Tibial artery (tissue), 4 donors: Measurements from ENCODE around the gene BAIAP2L1.

Experiments used
- DNase-seq, 2 donors: peaks; one replicate each; pipeline ENCODE4 v3.0.0-alpha.2; 2019
- H3K27ac ChIP-seq, 2 donors: fragments of 200-600 bp; sonication (generic) in 1 of 2; 1 replicate in 1 of 2; 2 replicates in 1 of 2; pipeline ENCODE4 v1.5.1; 2018 to 2019; ENCODE audit warnings: mild to moderate bottlenecking in 1 of 2
- H3K27me3 ChIP-seq, 2 donors: fragments of 200-600 bp; sonication (generic) in 1 of 2; one replicate each; pipeline versions ENCODE4 v1.5.1 to v1.6.0; 2016 to 2019
- H3K36me3 ChIP-seq, 3 donors: fragments of 200-600 bp; sonication (generic) in 2 of 3; one replicate each; pipeline ENCODE4 v1.5.1; 2016 to 2019; ENCODE audit warnings: mild to moderate bottlenecking in 2 of 3
- H3K4me1 ChIP-seq, 4 donors: fragments of 200-600 bp; sonication (generic) in 2 of 4; 1 replicate in 3 of 4; 2 replicates in 1 of 4; pipeline ENCODE4 v1.5.1; 2016 to 2019
- H3K4me3 ChIP-seq, 2 donors: fragments of 200-600 bp; sonication (generic) in 1 of 2; 1 replicate in 1 of 2; 2 replicates in 1 of 2; pipeline ENCODE4 v1.5.1; 2018 to 2019; ENCODE audit warnings: mild to moderate bottlenecking in 2 of 2
- H3K9me3 ChIP-seq, 3 donors: fragments of 200-600 bp; sonication (generic) in 1 of 3; one replicate each; pipeline ENCODE4 v1.5.1; 2016 to 2019
- CTCF ChIP-seq, 2 experiments: fragments of 200-600 bp in 1 of 2; fragments of 450-650 bp in 1 of 2; IDR thresholded peaks; one replicate each; pipeline ENCODE4 v1.5.1; 2017 to 2019; ENCODE audit warnings: antibody characterized with exemption in 2 of 2, mild to moderate bottlenecking in 1 of 2, moderate library complexity in 1 of 2
- intact Hi-C: fragments of 100-400 bp; cut with DNase I; formaldehyde crosslinking; loops from one replicate; pipeline ENCODE4 v1.15.0; 2023; ENCODE audit warnings: low total_unique reads

The BAIAP2L1 gene

GRCh38 chr7:98376711-98377110, 24.2 kb downstream of the BAIAP2L1 start:
- no peak for DNase-seq
- Histone ChIP-seq H3K27me3 (no peaks in the 10 kb centered on the region), H3K27ac (no peak overlapping the region), H3K9me3 (no peaks in the 10 kb centered on the region), H3K4me1 (no peaks in the 10 kb centered on the region), H3K36me3 (no peaks in the 10 kb centered on the region), H3K4me3 (no peak overlapping the region)
- intact Hi-C loops: no loop called here
- no peak for TF ChIP-seq CTCF (IDR thresholded peaks at IDR 0.05)

DNA sequence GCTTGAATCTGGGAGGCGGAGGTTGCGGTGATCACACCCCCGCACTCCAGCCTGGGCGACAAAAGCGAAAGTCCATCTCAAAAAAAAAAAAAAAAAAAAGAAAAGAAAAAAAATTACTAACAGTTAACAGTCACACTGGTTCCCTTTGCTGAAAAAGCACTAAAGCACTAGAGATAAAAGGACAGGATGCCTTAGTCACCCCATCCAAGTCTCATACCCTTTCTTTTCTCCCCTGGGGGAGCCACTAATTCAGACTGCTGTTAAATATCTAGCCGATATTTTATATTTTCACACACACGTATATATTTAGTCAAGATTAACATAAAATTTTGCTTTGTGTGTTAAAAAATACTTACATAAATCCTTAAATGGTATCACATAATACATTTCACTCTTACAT, 25.2 kb downstream of the BAIAP2L1 start:
- no peak for TF ChIP-seq CTCF (IDR thresholded peaks at IDR 0.05)
- Histone ChIP-seq H3K36me3 (no peaks in the 10 kb centered on the region), H3K27me3 (no peaks in the 10 kb centered on the region), H3K4me1 (no peaks in the 10 kb centered on the region), H3K4me3 (no peak overlapping the region), H3K9me3 (no peaks in the 10 kb centered on the region), H3K27ac (no peak overlapping the region)
- DNase-seq: no peak
- intact Hi-C loops: no loop called here

DNA sequence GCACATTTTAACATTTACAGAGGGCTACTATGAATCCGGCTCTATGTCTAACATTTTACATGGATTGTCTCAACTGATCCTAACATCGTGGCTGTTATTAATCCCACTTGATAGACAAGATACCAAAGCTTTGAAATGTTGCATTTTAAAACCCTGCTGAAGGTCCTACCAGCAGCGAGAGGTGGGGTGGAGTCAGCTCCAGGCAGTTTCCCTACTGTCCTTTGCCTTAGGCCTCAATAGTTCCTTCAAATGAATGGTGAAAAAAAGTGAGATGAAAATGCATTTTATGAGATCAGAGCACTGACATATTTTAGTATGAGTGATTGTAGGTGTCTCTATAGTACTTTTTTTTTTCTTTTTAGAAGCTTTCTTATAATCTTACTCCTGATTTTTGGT, 26.6 kb downstream of the BAIAP2L1 start:
- no peak for DNase-seq
- Histone ChIP-seq H3K27ac (no peak overlapping the region), H3K4me1 (no peaks in the 10 kb centered on the region), H3K27me3 (no peaks in the 10 kb centered on the region), H3K4me3 (no peak overlapping the region), H3K9me3 (no peaks in the 10 kb centered on the region), H3K36me3 (no peaks in the 10 kb centered on the region)
- intact Hi-C loops: no loop called here
- TF ChIP-seq CTCF (IDR thresholded peaks at IDR 0.05): no peak

DNA sequence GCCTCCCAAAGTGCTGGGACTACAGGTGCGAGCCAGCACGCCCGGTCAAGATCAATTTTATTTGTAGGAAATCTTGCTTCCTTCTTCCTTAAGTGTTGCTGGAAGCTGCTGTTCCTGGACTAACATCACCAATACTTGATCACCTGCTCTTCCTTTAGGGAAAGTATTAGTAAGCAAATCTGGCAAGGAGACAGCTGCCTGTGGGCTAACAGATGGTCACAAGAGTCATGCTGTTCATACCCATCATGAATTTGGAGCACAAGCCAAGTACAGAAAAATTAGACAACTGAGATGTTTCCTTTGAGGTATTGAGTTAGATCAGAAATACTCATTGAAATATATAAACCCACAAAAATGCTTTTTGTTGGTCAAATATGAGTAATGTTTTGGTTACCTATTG, 27.9 kb downstream of the BAIAP2L1 start:
- H3K27me3 ChIP-seq: peaks cover 0 to 1% of the 10 kb centered on the region in 2 donors
- H3K4me1 ChIP-seq: no peaks in the 10 kb centered on the region
- intact Hi-C loops: no loop called here
- H3K36me3 ChIP-seq: no peaks in the 10 kb centered on the region
- no peak for TF ChIP-seq CTCF (IDR thresholded peaks at IDR 0.05)
- no peak overlapping the region for H3K4me3 ChIP-seq
- no peak for DNase-seq
- H3K9me3 ChIP-seq: no peaks in the 10 kb centered on the region
- no peak overlapping the region for H3K27ac ChIP-seq

DNA sequence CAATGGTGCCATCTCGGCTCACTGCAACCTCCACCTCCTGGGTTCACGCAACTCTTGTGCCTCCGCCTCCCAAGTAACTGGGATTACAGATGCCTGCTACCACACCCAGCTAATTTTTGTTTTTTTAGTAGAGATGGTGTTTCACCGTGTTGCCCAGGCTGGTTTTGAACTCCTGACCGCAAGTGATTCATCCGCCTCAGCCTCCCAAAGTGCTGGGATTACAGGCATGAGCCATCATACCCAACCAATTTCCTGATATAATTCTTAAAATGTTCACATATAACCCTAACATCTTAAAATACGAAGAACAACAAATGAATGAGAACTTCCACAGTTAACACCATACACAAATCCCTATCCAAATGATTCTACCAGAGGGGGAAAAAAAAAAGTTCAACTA, 31.2 kb downstream of the BAIAP2L1 start:
- intact Hi-C loops: no loop called here
- no peaks in the 10 kb centered on the region for H3K4me1 ChIP-seq
- DNase-seq: no peak
- H3K27me3 ChIP-seq: peaks cover 0 to 4% of the 10 kb centered on the region in 2 donors
- no peaks in the 10 kb centered on the region for H3K36me3 ChIP-seq
- H3K27ac ChIP-seq: no peak overlapping the region
- H3K4me3 ChIP-seq: no peak overlapping the region
- no peaks in the 10 kb centered on the region for H3K9me3 ChIP-seq
- TF ChIP-seq CTCF (IDR thresholded peaks at IDR 0.05): no peak

DNA sequence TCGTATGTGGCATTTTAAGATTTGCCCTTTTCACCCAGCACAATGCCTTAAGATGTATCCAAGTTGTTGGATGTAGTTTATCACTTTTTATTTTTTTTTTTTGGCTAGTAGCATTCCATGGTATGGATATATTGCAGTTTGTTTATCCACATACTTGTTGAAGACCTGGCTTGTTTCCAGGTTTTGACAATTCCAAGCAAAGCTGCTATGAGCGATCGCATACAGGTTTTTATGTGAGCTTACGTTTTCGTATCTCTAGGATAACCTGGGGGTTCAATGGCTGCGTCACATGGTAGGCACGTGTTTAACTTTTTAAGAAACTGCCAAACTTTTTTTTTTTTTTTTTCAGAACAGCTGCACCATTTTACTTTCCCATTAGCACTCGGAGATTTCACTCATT, 32.2 kb downstream of the BAIAP2L1 start:
- no peak for TF ChIP-seq CTCF (IDR thresholded peaks at IDR 0.05)
- no peak for DNase-seq
- peaks cover 0 to 4% of the 10 kb centered on the region in 2 donors for H3K27me3 ChIP-seq
- no peak overlapping the region for H3K4me3 ChIP-seq
- intact Hi-C loops: no loop called here
- no peaks in the 10 kb centered on the region for H3K4me1 ChIP-seq
- H3K27ac ChIP-seq: no peak overlapping the region
- H3K36me3 ChIP-seq: no peaks in the 10 kb centered on the region
- no peaks in the 10 kb centered on the region for H3K9me3 ChIP-seq
